ENCODE measurements around the gene PPM1F. TPM values are rescaled to one million over a fixed set of nuclear protein-coding genes. Genes with fewer than 3 reads are reported as not detected.

The PPM1F gene
- total RNA-seq, 1 experiment from 2014 or later: 28.6 TPM

GRCh38 chr22:21963286-21963685 lies 10.6 kb upstream of the PPM1F start (continued):
- TF ChIP-seq AFF4 (CRISPR knock-in tag; IDR thresholded peaks at IDR 0.05; ENCODE audit: borderline replicate concordance) (no peak), ELF4 (CRISPR knock-in tag; IDR thresholded peaks at IDR 0.05; ENCODE audit: low read depth) (no peak), ZSCAN18 (CRISPR knock-in tag; IDR thresholded peaks at IDR 0.05) (no peak), E2F4 (CRISPR knock-in tag; IDR thresholded peaks at IDR 0.05; ENCODE audit: borderline replicate concordance, low read depth) (no peak), ZBTB21 (CRISPR knock-in tag; IDR thresholded peaks at IDR 0.05; ENCODE audit: borderline replicate concordance) (no peak)

GRCh38 chr22:21962655-21962949 lies 10.0 kb upstream of the PPM1F start:
- H3K27me3 Mint-ChIP-seq (ENCODE audit: low read depth): no peaks in the 10 kb centered on the region
- ChIA-PET CTCF (interaction anchor here (2.0 kb wide), 1 partner anchor 10 kb away, joined by 6 read pairs; no protein-coding TSS in a partner anchor), POLR2A (no interaction called here)
- no peaks in the 10 kb centered on the region for H3K4me1 Mint-ChIP-seq
- ATAC-seq: no peak
- H3K27ac Mint-ChIP-seq: no peak overlapping the region
- H3K36me3 Mint-ChIP-seq: peaks cover 55% of the 10 kb centered on the region
- no peak for TF ChIP-seq ATF2 (CRISPR knock-in tag; IDR thresholded peaks at IDR 0.05; ENCODE audit: borderline replicate concordance, low read depth)
- TF ChIP-seq GTF2I (CRISPR knock-in tag; conservative IDR thresholded peaks at IDR 0.05): no peak
- TF ChIP-seq ZNF263 (CRISPR knock-in tag; IDR thresholded peaks at IDR 0.05; ENCODE audit: low read depth): no peak
- no peak for TF ChIP-seq ATF6 (CRISPR knock-in tag; IDR thresholded peaks at IDR 0.05)
- no peak for TF ChIP-seq SMAD3 (CRISPR knock-in tag; IDR thresholded peaks at IDR 0.05; ENCODE audit: borderline replicate concordance)
- TF ChIP-seq GRHL2 (CRISPR knock-in tag; IDR thresholded peaks at IDR 0.05; ENCODE audit: insufficient replicate concordance, severe bottlenecking): no peak
- TF ChIP-seq PRDM15 (CRISPR knock-in tag; IDR thresholded peaks at IDR 0.05): no peak
- TF ChIP-seq ZMAT4 (CRISPR knock-in tag; IDR thresholded peaks at IDR 0.05): no peak
- TF ChIP-seq ZBTB21 (CRISPR knock-in tag; IDR thresholded peaks at IDR 0.05; ENCODE audit: borderline replicate concordance): no peak
- TF ChIP-seq ZNF512 (CRISPR knock-in tag; IDR thresholded peaks at IDR 0.05; ENCODE audit: borderline replicate concordance): no peak
- no peak for TF ChIP-seq ESRRA (CRISPR knock-in tag; IDR thresholded peaks at IDR 0.05; ENCODE audit: borderline replicate concordance)
- no peaks in the 10 kb centered on the region for H3K9me3 Mint-ChIP-seq
- no peak for DNase-seq (ENCODE audit: low spot score)
- no peak overlapping the region for H3K4me3 Mint-ChIP-seq
